Measurements from ENCODE around the gene FLACC1.
"Not testable (repeated sequence)": the region's sequence is repeated elsewhere in the genome, so short reads cannot be mapped to it uniquely, and the experiment has no call there.

FLACC1 gene

GRCh38 chr2:201342923-201343322, 14.2 kb downstream of the FLACC1 start:
- no peak for DNase-seq
- Mint-ChIP-seq H3K27me3 (no peaks in the 10 kb centered on the region), H3K9me3 (peaks cover 2 to 9% of the 10 kb centered on the region in 2 donors), H3K27ac (peak overlapping the region in 1 of 2 donors; percentile 13), H3K36me3 (ENCODE audit: insufficient read depth) (peaks cover 3% of the 10 kb centered on the region), H3K4me1 (ENCODE audit: low read depth in 2 of 2) (peaks cover 5 to 9% of the 10 kb centered on the region in 2 donors), H3K4me3 (no peak overlapping the region)
- no peak for ATAC-seq (replicated peaks)

GRCh38 chr2:201329409-201329808, 27.7 kb downstream of the FLACC1 start:
- Mint-ChIP-seq H3K9me3 (peaks cover 10 to 12% of the 10 kb centered on the region in 2 donors), H3K27me3 (no peaks in the 10 kb centered on the region), H3K36me3 (ENCODE audit: insufficient read depth) (no peaks in the 10 kb centered on the region), H3K4me3 (no peak overlapping the region), H3K4me1 (ENCODE audit: low read depth in 2 of 2) (peaks cover 0 to 9% of the 10 kb centered on the region in 2 donors), H3K27ac (peak overlapping the region in 1 of 2 donors; percentile 17)
- no peak for DNase-seq
- no peak for ATAC-seq (replicated peaks)

- H3K9me3 Mint-ChIP-seq, result peaks cover 11 to 26% of the 10 kb centered on the region in 2 donors
- no peaks in the 10 kb centered on the region for H3K27me3 Mint-ChIP-seq
- ATAC-seq (replicated peaks) (no peak), DNase-seq (no peak)
- peaks cover 0 to 9% of the 10 kb centered on the region in 2 donors for H3K4me1 Mint-ChIP-seq (ENCODE audit: low read depth in 2 of 2)
- no peak overlapping the region for H3K4me3 Mint-ChIP-seq
- no peaks in the 10 kb centered on the region for H3K36me3 Mint-ChIP-seq (ENCODE audit: insufficient read depth)
- no peak overlapping the region for H3K27ac Mint-ChIP-seq
Measured at GRCh38 chr2:201327678-201328077, 29.5 kb downstream of the FLACC1 start.

- no peak overlapping the region for H3K27ac Mint-ChIP-seq
Measured at GRCh38 chr2:201322772-201323171, 34.4 kb downstream of the FLACC1 start.

GRCh38 chr2:201320701-201321100, 36.4 kb downstream of the FLACC1 start:
- no peaks in the 10 kb centered on the region for H3K4me1 Mint-ChIP-seq (ENCODE audit: low read depth in 2 of 2)
- no peaks in the 10 kb centered on the region for H3K36me3 Mint-ChIP-seq (ENCODE audit: insufficient read depth)
- H3K27ac Mint-ChIP-seq, result no peak overlapping the region
- peaks cover 10 to 30% of the 10 kb centered on the region in 2 donors for H3K9me3 Mint-ChIP-seq
- no peak for ATAC-seq (replicated peaks)
- DNase-seq, result no peak
- H3K4me3 Mint-ChIP-seq, result no peak overlapping the region
- no peaks in the 10 kb centered on the region for H3K27me3 Mint-ChIP-seq

More at GRCh38 chr2:201322772-201323171, 34.4 kb downstream of the FLACC1 start:
- H3K27me3 Mint-ChIP-seq, result no peaks in the 10 kb centered on the region
- peaks cover 11 to 33% of the 10 kb centered on the region in 2 donors for H3K9me3 Mint-ChIP-seq
- H3K4me3 Mint-ChIP-seq, result no peak overlapping the region
- H3K36me3 Mint-ChIP-seq (ENCODE audit: insufficient read depth), result no peaks in the 10 kb centered on the region
- no peak for ATAC-seq (replicated peaks)
- H3K4me1 Mint-ChIP-seq (ENCODE audit: low read depth in 2 of 2), result peaks cover 0 to 2% of the 10 kb centered on the region in 2 donors
- DNase-seq, result no peak

GRCh38 chr2:201320257-201320656, 36.9 kb downstream of the FLACC1 start:
- ATAC-seq (replicated peaks) (no peak), DNase-seq (no peak)
- no peak overlapping the region for H3K4me3 Mint-ChIP-seq
- H3K27ac Mint-ChIP-seq, result no peak overlapping the region
- H3K36me3 Mint-ChIP-seq (ENCODE audit: insufficient read depth), result no peaks in the 10 kb centered on the region
- peaks cover 8 to 31% of the 10 kb centered on the region in 2 donors for H3K9me3 Mint-ChIP-seq
- no peaks in the 10 kb centered on the region for H3K27me3 Mint-ChIP-seq
- H3K4me1 Mint-ChIP-seq (ENCODE audit: low read depth in 2 of 2), result no peaks in the 10 kb centered on the region

- Mint-ChIP-seq H3K27ac (no peak overlapping the region), H3K9me3 (peaks cover 5 to 38% of the 10 kb centered on the region in 2 donors), H3K36me3 (ENCODE audit: insufficient read depth) (no peaks in the 10 kb centered on the region), H3K4me3 (no peak overlapping the region), H3K4me1 (ENCODE audit: low read depth in 2 of 2) (no peaks in the 10 kb centered on the region), H3K27me3 (no peaks in the 10 kb centered on the region)
- DNase-seq (no peak), ATAC-seq (replicated peaks) (no peak)
Measured at GRCh38 chr2:201319511-201319910, 37.6 kb downstream of the FLACC1 start.

GRCh38 chr2:201313362-201313761, 43.8 kb downstream of the FLACC1 start:
- Mint-ChIP-seq H3K27me3 (no peaks in the 10 kb centered on the region), H3K9me3 (peaks cover 2 to 17% of the 10 kb centered on the region in 2 donors), H3K4me3 (no peak overlapping the region), H3K27ac (no peak overlapping the region), H3K36me3 (ENCODE audit: insufficient read depth) (no peaks in the 10 kb centered on the region), H3K4me1 (ENCODE audit: low read depth in 2 of 2) (no peaks in the 10 kb centered on the region)
- DNase-seq, result no peak
- no peak for ATAC-seq (replicated peaks)

- ATAC-seq (replicated peaks) (no peak), DNase-seq (no peak)
- Mint-ChIP-seq H3K9me3 (peaks cover 0 to 2% of the 10 kb centered on the region in 2 donors), H3K36me3 (ENCODE audit: insufficient read depth) (no peaks in the 10 kb centered on the region), H3K27me3 (no peaks in the 10 kb centered on the region), H3K27ac (no peak overlapping the region), H3K4me3 (no peak overlapping the region), H3K4me1 (ENCODE audit: low read depth in 2 of 2) (no peaks in the 10 kb centered on the region)
Measured at GRCh38 chr2:201308914-201309313, 48.2 kb downstream of the FLACC1 start.

GRCh38 chr2:201307876-201308275, 49.3 kb downstream of the FLACC1 start:
- ATAC-seq (replicated peaks), result no peak
- Mint-ChIP-seq H3K4me3 (no peak overlapping the region), H3K9me3 (peaks cover 2% of the 10 kb centered on the region in 2 donors), H3K27me3 (no peaks in the 10 kb centered on the region), H3K27ac (no peak overlapping the region), H3K36me3 (ENCODE audit: insufficient read depth) (no peaks in the 10 kb centered on the region), H3K4me1 (ENCODE audit: low read depth in 2 of 2) (no peaks in the 10 kb centered on the region)
- DNase-seq, result no peak

GRCh38 chr2:201299929-201300328, 57.2 kb downstream of the FLACC1 start:
- not testable (repeated sequence) for ATAC-seq (replicated peaks); H3K4me1 Mint-ChIP-seq (ENCODE audit: low read depth in 2 of 2); H3K4me3 Mint-ChIP-seq; DNase-seq; H3K36me3 Mint-ChIP-seq (ENCODE audit: insufficient read depth); H3K27me3 Mint-ChIP-seq; H3K27ac Mint-ChIP-seq
- H3K9me3 Mint-ChIP-seq, result peaks cover 19 to 36% of the 10 kb centered on the region in 2 donors

GRCh38 chr2:201298462-201299052, 58.6 kb downstream of the FLACC1 start:
- H3K36me3 Mint-ChIP-seq (ENCODE audit: insufficient read depth), result no peaks in the 10 kb centered on the region
- DNase-seq, result no peak
- no peaks in the 10 kb centered on the region for H3K27me3 Mint-ChIP-seq
- peaks cover 17 to 37% of the 10 kb centered on the region in 2 donors for H3K9me3 Mint-ChIP-seq
- ATAC-seq (replicated peaks), result no peak
- no peak overlapping the region for H3K4me3 Mint-ChIP-seq
- H3K27ac Mint-ChIP-seq, result no peak overlapping the region
- no peaks in the 10 kb centered on the region for H3K4me1 Mint-ChIP-seq (ENCODE audit: low read depth in 2 of 2)

GRCh38 chr2:201290457-201291148, 66.5 kb downstream of the FLACC1 start:
- not testable (repeated sequence) for ATAC-seq (replicated peaks); H3K4me3 Mint-ChIP-seq

GRCh38 chr2:201285499-201285898, 71.6 kb downstream of the FLACC1 start:
- Mint-ChIP-seq H3K27me3 (no peaks in the 10 kb centered on the region), H3K36me3 (ENCODE audit: insufficient read depth) (peaks cover 62% of the 10 kb centered on the region), H3K27ac (peak overlapping the region; percentile 3 to 54), H3K4me3 (no peak overlapping the region), H3K9me3 (no peaks in the 10 kb centered on the region), H3K4me1 (ENCODE audit: low read depth in 2 of 2) (peaks cover 11 to 13% of the 10 kb centered on the region in 2 donors)
- DNase-seq (no peak), ATAC-seq (replicated peaks) (no peak)

More at GRCh38 chr2:201290457-201291148, 66.5 kb downstream of the FLACC1 start:
- not testable (repeated sequence) for H3K27ac Mint-ChIP-seq; H3K27me3 Mint-ChIP-seq; DNase-seq; H3K4me1 Mint-ChIP-seq (ENCODE audit: low read depth in 2 of 2)
- peaks cover 7 to 14% of the 10 kb centered on the region in 2 donors for H3K9me3 Mint-ChIP-seq
- peaks cover 47% of the 10 kb centered on the region for H3K36me3 Mint-ChIP-seq (ENCODE audit: insufficient read depth)
